ENCODE measurements around the gene PIP4K2B.

DNA sequence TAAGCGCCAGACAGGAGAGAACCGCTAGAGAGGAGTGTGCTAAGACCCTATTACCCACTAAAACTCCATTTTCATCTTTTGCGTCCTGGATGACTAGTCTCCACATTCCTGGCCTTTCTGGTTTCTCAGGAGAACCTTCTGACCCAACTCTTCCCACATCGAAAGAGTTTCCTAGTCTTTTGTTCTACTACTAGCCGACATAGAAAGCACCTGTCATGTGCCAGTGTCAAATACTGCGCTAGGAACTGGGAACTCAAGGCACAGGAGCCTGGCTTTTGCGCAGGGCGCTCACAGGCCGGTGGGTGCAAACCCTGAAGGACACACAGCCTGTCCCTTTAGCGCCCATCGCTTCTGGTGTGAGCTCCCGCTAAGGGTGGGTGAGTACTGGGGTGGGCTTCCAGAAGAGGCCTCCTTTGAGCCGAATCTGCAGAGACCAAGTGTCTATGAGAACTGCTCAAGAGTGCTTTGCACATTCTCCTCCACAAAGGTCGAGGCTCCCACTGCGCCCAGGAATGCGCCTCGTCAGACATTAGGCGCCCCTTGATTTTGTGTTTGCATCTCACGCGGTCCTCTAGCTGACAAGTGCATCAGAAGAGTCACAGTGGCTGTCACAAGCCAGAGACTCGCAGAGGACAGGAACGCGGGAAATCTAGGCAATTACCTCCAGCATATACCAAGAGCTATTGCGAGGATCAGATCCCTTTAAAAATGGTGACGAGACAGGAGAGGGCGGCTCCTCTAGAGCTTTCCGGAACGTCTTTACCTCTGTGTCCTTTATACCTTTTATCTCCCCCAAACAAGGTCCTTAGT is 48.8 kb downstream of the PIP4K2B start:
- TF ChIP-seq, protein P1, sequence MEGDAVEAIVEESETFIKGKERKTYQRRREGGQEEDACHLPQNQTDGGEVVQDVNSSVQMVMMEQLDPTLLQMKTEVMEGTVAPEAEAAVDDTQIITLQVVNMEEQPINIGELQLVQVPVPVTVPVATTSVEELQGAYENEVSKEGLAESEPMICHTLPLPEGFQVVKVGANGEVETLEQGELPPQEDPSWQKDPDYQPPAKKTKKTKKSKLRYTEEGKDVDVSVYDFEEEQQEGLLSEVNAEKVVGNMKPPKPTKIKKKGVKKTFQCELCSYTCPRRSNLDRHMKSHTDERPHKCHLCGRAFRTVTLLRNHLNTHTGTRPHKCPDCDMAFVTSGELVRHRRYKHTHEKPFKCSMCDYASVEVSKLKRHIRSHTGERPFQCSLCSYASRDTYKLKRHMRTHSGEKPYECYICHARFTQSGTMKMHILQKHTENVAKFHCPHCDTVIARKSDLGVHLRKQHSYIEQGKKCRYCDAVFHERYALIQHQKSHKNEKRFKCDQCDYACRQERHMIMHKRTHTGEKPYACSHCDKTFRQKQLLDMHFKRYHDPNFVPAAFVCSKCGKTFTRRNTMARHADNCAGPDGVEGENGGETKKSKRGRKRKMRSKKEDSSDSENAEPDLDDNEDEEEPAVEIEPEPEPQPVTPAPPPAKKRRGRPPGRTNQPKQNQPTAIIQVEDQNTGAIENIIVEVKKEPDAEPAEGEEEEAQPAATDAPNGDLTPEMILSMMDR (conservative IDR thresholded peaks at IDR 0.05; ENCODE audit: low read length): no peak
- no peak for TF ChIP-seq EZH2phosphoT487 (IDR thresholded peaks at IDR 0.05; ENCODE audit: borderline replicate concordance)
